Omental fat pad (tissue), 4 donors: ENCODE measurements around the gene LBHD2. TPM values are rescaled to one million over a fixed set of nuclear protein-coding genes. Genes with fewer than 3 reads are reported as not detected.

Source experiments
- ATAC-seq: fragments of 150-250 bp; one replicate; pipeline ENCODE4 v1.9.1; 2016; ENCODE audit warnings: mild to moderate bottlenecking, moderate library complexity; ENCODE audit not compliant: low FRiP score
- DNase-seq: peaks from one replicate; pipeline ENCODE4 v3.0.0-alpha.2; 2019; ENCODE audit warnings: low spot score
- CTCF ChIP-seq, 3 donors: fragments of 450-650 bp; IDR thresholded peaks; one replicate each; pipeline ENCODE4 v1.5.1; 2016 to 2017; ENCODE audit warnings: antibody characterized with exemption in 3 of 3, mild to moderate bottlenecking in 3 of 3, moderate library complexity in 2 of 3
- total RNA-seq, 4 donors: library from RNA; depleted of rRNA; stranded (reverse); fragments of >200 nt; gene quantifications; one replicate each; pipeline ENCODE4 v1.1.0, GENCODE V29; 2016

LBHD2 gene
- total RNA-seq, 4 donors from 2014 or later: 6.3 TPM; not detected in 3

GRCh38 chr14:103073876-103074728 lies 9.9 kb upstream of the LBHD2 start:
- DNase-seq (no peak), ATAC-seq (no peak)
- no peak for TF ChIP-seq CTCF (IDR thresholded peaks at IDR 0.05)

GRCh38 chr14:103074729-103075367 lies 9.2 kb upstream of the LBHD2 start:
- ATAC-seq (peak; percentile 35), DNase-seq (peak; percentile 47)
- TF ChIP-seq CTCF (IDR thresholded peaks at IDR 0.05): no peak

GRCh38 chr14:103078420-103078749 lies 5.6 kb upstream of the LBHD2 start:
- peak in 1 of 3 donors; percentile 60 for TF ChIP-seq CTCF (IDR thresholded peaks at IDR 0.05)
- no peak for ATAC-seq
- DNase-seq: peak; percentile 65

- no peak for TF ChIP-seq CTCF (IDR thresholded peaks at IDR 0.05)
- DNase-seq (no peak), ATAC-seq (no peak)
Measured at GRCh38 chr14:103078860-103079587, 5.0 kb upstream of the LBHD2 start.

- DNase-seq: no peak
- ATAC-seq: no peak
- TF ChIP-seq CTCF (IDR thresholded peaks at IDR 0.05): no peak
Measured at GRCh38 chr14:103081951-103082350, 2.1 kb upstream of the LBHD2 start.

GRCh38 chr14:103085106-103086091 lies 1.4 kb downstream of the LBHD2 start:
- ATAC-seq (no peak), DNase-seq (no peak)
- TF ChIP-seq CTCF (IDR thresholded peaks at IDR 0.05): no peak
